Hypothalamus (tissue), 51 donors: ENCODE results near the gene BEAN1.
A peak's percentile ranks its signal among the peaks of the same experiment; 100 is the strongest.

Experiments used
- DNase-seq, 51 donors: peaks; one replicate each; lab custom pipeline; 2025; lab: John Stamatoyannopoulos, UW

Gene BEAN1

GRCh38 chr16:66516509-66516807 lies 89.4 kb downstream of the BEAN1 start:
- peak in 2 of 51 donors; percentile 82 to 88 for DNase-seq

DNA sequence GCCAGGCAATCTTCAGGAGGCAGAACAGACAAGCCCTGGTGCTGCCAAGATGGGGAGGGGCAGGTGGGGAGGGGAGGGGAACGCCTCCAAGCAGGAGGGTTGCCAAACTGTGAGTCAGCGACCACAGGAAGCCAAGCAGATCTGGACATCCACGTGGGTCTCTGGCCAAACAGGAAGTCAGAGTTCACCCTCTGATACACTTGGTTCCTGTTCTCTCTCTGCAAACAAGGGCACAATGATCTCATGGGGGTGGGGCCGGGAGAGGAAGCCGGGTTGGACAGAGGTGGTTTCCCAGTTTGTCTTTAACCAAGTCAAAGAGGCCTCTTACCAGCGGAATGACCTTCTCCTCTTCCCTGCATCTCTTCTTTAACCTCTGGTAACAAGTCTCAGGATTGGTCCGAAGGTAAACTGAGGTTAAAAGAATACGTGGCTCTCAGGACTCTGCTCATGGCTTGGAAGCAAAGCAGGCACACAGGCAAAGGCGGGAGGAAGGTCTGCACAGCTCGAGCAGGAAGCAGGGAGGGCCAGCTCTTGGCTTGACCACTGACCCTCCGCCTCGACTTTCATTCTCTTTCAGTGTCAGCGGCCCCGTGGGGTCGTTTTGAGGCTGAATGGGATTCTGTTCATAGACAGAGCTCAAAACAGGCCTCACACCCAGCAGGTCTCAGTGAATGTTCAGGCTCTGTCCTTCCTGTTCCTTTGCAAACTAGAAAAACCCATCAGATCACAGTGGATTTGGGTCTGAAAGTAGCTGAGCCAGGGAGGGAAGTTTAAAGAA lies 89.9 kb downstream of the BEAN1 start:
- peak in 50 of 51 donors; percentile 50 to 95 (median 87) for DNase-seq

DNA sequence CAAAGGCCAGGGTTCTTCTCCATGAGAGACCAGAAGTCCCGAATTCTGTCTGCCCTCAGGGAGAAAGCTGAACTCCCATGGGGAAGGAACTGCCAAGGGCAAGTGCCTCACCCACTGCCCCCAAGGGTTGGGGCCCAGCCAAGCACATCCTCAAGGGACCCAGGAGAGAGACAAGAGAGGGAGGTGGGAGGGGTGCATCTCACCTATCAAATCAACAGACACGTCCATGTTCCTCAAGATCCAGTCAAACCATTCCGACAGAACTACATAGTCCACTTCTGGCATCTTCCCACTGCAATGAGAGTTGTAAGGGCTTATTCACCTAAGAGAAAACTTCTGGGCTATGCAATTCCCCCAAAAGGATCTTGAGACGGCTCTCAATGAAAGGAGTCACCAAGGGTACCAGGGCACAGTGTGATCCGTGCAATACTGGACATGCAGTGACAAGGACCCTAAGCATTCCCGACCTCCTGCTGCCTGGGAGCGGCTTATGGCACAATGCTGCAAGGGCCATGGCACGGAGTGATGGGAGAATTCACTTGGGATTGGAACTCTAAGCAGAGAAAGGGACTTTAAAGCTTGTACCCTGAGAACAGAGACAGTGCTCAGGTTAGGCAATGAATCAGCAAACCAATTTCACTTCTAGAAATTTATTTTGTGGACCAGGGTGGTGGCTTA lies 90.6 kb downstream of the BEAN1 start:
- no peak for DNase-seq

- DNase-seq: no peak
Observed at GRCh38 chr16:66519482-66520373, 92.6 kb downstream of the BEAN1 start.

GRCh38 chr16:66520406-66521170 lies 93.5 kb downstream of the BEAN1 start:
- DNase-seq: peak in 15 of 51 donors; percentile 10 to 33 (median 19)

- no peak for DNase-seq
Observed at GRCh38 chr16:66521252-66521713, 94.2 kb downstream of the BEAN1 start.

- DNase-seq: peak in 4 of 51 donors; percentile 8 to 26 (median 22)
Observed at GRCh38 chr16:66521951-66522771, 95.1 kb downstream of the BEAN1 start.

GRCh38 chr16:66522816-66523590 lies 95.9 kb downstream of the BEAN1 start:
- no peak for DNase-seq

- DNase-seq: no peak
Observed at GRCh38 chr16:66523861-66524354, 96.8 kb downstream of the BEAN1 start.

DNA sequence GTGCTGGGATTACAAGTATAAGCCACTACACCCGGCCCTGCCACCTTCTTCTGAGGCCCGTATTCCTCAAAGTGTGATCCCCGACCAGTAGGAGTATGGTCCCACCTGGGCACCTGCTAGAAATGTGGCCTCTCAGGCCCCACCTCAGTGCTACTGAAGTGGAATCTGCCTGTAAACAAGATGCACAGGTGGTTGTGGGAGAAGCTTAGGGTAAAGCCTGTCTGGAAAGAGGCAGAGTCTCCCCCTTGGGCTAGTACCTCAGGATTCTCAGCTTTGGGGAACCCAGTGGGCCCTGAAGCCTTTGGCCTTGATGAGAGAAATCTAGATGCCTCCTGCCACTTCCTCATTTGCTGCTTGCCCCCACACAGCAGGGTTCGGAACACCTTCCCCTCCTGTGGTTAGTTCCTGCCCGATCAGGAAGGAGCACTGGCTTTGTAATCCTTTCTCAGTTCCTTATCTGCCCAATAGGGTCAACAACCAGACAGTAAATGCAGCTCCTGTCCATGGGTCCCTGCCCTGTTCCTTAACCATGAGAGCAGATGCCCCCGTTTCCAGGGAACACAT lies 97.6 kb downstream of the BEAN1 start:
- peak in 13 of 51 donors; percentile 15 to 60 (median 23) for DNase-seq

- no peak for DNase-seq
Observed at GRCh38 chr16:66525396-66526180, 98.5 kb downstream of the BEAN1 start.

GRCh38 chr16:66528294-66528693 lies 101.2 kb downstream of the BEAN1 start:
- DNase-seq: no peak

- no peak for DNase-seq
Observed at GRCh38 chr16:66529475-66529874, 102.4 kb downstream of the BEAN1 start.
